Activated CD8-positive, alpha-beta memory T cell treated with anti-CD3 and anti-CD28 coated beads, Interleukin-2, amount 50 U/mL, for 48 hours (primary cell): ENCODE data around the gene GAL3ST1.
"Not testable (repeated sequence)": the region's sequence is repeated elsewhere in the genome, so short reads cannot be mapped to it uniquely, and the experiment has no call there.

Source experiments
- DNase-seq: peaks from one replicate; pipeline ENCODE4 v3.0.0-alpha.2; 2020

Gene GAL3ST1

DNA sequence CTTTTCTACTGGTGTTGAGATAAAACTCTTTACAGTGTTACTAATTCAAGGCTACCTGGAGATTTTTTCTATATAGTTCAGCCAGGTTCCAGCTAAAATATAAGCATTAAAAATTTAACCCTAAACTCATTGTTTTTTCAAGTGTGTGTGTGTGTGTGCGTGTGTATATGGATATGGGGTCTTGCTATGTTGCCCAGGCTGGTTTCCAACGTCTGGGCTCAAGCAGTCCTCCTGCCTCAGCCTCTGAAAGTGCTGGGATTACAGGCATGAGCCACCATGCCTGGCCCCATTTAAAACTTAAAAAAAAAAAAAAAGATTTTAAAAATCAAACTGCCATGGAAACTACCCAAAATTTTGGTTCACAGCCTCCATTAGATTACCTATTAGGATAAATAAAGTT, 21.7 kb upstream of the GAL3ST1 start:
- DNase-seq, result no peak

DNA sequence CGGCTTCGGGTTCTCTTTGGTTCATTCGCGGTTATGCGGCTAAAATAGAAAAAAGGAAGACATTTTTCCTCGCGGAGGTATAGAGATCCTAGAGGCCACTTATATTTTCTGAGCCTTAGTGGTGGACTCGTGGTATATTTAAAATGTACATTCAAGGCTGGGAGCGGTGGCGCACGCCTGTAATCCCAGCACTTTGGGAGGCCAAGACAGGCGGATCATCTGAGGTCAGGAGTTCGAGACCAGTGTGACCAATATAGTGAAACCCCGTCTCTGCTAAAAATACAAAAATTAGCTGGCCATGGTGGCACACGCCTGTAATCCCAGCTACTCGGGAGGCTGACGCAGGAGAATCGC, 17.9 kb upstream of the GAL3ST1 start:
- not testable (repeated sequence) for DNase-seq

DNA sequence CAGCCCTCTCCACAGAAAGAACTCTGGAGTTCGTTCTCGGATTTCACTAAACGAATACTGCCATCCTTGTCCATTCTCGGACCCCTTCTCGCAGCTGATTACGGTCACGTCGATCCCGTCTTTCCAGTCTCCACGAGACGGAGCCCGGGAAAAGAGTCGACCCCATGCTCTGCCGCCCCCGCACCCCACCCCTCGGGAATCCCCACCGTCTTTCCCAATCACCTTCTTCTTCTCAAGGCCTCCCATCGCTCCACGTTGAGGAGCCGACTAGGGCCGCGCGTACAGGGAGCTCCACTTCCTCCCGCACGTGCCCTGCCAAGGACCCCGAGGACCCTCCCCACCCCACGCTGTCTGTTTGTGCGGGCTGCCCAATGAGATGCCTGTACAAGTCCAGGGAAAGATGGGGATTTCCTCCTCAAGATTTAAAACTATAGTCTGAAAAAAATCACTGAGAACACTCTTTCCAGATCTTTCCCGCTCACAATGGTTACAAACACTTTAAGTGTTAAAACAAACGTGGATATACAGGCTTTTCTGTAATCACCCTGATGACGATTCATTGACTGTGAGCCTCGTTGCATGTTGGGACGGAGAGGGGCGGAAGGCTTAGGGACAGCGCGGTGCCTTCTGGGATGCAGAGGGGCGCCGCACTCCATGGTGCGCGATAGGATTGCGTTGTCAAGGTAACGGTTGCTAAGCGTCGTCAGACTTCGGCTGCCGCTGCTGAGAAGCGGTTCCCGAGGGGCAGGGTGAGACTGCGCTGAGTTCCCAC, 17.3 kb upstream of the GAL3ST1 start, which contains the start of gene PES1:
Gene PES1, minus strand, starts transcription at position 323 of the 772 bp plus-strand sequence. Its CDS starts 77 bp downstream, at position 246.
- peak; percentile 94 for DNase-seq

DNA sequence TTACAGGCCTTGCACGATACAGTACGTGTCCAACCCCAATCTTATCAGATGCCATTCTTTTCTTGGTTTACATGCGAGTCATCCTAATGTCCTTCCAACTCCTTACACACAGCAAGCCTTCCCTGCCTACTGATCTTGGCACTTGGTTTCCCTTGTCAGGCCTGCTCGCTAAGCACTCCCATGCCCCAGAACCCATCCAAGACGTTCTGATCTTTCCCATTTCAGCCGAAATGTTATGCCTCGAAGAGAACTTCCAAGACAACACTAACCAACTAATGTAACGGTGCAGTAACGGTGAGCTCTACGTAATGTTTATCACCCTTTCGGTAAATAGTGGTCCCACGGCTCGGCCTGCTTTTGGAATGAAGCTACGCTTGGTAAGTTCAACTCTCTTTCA, 16.7 kb upstream of the GAL3ST1 start:
- no peak for DNase-seq

DNA sequence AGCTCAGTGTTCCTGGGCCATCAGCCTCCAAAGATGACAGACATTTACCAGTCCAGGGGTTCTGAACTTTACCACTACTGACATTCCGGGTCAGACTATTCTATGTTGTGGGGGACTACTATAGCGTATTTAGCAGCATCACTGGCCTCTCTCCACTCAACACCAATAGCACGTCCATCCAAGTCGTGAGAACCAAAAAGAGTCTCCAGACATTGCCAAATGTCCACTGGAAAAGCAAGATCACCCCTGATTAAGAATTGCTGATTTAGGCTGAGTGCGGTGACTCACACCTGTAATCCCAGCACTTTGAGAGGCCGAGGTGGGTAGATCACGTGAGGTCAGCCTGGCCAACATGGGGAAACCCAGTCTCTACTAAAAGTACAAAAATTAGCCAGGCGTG, 11.9 kb upstream of the GAL3ST1 start:
- DNase-seq, result no peak

DNA sequence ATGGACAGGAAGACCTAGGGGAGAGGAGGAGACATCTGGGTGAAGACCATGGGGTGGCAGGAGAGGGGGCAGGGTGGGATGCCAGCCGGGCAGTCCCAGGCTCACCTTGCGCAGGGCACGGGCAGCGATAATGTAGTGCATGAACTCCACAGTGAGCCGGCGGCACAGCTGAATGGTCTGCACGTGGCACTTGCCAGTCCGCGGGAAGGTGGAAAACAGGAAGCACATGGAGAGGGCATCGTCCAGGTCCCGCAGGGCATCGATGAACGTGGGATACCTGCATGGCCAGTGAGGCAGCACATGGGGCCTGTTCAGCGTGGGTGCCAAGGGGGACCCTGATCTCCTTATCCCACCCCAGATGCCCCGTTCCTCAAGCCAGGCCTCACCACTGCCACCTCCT, 10.0 kb upstream of the GAL3ST1 start:
- DNase-seq, result no peak

DNA sequence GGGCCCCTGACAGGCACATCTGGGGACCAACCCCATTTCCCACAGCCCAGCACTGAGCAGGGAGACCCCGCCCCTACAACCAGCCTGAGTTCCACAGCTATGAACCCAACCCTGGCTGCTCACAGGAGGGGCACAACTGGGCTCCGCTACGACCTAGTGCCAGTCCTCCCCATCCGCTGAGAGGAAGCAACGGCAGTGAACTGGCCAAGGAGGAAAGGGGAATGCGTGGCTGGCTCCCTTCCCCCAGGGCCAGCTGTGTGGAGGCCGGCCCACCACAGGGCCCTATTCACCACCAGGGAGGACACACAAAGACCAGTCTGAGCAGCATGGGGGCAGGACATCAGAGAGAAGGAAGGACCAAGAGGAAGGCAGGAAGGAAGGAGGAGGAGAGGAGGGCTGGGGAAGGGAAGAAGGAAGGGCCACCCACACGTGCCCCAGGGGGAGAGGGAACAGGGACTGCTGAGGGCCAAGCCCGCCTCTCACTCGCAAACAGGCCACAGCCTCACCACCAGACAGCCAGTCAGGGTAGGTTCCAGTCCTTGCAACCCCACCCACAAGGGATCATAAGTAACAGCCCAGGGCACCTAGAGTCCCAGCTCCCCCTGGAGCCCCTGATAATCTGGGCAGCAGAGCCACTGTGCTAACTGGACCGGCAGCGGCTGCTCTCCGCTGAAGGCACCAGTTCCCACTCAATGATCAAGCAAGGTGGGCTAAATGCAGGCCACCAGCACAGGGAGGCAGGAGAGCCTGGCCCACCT, 8.5 kb upstream of the GAL3ST1 start:
- DNase-seq, result no peak

DNA sequence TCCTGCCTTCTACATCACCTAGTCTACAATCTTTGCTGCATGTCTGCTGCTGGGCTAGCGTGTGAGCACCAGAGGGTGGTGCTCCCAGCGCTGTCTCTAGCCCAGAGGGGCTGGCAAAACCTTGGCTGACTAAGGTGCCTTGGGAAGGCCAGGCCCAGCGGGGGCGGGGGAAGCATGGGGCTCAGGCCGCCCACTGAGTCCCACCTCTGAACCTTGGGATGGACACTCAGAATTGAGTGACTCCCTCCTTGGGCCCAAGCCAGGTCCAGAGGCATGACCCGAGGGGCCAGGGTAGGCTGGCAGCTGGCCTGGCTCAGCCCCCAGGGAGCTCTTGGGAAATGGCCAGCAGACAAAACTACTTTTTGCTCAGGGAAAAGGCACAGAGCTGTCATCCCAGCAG, 7.6 kb upstream of the GAL3ST1 start:
- no peak for DNase-seq

DNA sequence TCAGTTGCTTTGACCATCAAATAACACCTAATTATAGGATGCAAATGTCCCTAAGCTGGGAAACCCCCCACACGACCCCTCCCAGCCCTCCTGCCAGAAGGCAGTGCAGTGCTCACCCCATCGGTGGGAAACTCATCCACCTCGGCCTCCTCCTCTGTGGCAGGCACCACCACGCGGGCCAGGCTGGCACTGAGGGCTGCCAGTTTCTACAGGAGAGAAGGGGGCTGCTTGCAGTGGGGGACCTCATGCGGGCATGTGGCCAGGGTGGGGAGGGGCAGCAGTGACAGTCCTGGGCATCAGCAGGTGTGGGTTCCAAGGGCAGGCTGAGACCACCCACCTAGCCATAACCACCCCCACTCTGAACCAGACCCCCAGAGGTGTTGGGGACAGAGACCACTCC, 6.4 kb upstream of the GAL3ST1 start:
- no peak for DNase-seq

DNA sequence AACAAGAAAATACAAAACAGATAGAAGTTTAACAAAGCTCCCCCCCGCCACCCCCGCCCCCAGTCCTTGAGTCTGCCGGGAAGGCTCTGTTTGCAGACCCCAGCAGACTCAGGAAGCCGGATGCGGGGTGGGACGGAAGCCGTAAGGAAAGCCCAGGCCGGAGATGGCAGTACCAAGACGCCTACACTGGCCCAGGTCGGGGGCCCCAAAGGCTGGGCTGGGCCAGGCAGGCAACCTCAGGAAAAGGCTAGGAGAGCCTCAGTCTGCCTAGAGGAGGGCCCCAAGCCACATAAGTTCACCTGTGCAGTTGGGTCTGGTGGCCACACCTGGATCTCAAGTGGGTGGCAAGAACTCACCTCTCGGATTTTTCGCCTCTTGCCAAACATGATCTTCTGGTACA, 4.0 kb upstream of the GAL3ST1 start:
- no peak for DNase-seq

DNA sequence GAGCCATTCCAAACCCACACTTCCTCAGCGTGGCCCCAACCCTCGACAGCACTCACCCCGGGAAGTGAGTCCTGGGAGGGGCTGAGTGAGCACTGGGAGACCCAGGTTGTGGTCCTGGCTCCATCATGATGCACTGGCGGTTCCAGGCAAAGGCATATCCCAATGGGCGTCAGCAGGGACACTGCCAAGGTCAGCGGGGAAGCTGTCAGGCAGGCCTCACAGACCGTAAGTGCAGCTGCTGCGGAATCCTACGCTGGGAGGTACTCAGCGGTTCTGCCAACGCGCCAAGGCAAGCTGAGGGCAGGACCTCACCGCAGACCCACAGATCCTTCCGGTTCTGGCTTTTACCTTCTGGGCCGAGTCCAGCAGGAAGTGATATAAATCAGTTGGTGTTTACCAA, 1.4 kb upstream of the GAL3ST1 start:
- DNase-seq, result no peak

DNA sequence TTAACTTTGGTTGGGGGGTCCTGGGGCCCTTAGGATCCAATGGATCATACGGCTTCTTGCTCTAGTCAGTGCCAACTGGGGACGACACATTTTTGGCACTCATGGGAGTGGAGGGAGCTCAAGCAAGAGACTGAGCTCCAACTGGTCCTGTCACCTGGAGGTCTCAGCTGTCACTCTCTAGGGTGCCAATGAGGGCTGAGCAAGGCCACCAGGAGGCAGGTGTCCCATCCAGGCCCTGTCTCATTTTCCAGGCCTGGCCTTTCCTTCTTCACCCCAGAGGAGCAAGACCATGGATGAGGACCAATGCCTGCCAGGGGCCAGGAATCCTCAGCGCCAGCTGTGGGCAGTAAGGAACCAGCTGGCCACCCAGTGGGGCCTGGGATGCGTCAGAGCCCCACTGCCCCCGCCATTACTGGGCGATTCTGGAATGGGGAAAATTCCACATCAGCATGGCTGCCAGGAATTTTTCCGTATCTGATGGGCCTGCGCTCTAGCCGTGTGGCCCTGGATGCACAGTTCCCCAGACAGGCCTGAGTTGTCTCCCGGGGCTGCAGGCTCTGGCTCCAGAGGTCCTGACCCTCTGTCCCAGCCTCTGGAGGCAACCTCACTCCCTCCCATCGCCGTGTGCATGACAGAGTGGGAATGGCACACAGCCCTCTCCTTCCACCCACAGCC, 669 bp upstream of the GAL3ST1 start:
- no peak for DNase-seq

DNA sequence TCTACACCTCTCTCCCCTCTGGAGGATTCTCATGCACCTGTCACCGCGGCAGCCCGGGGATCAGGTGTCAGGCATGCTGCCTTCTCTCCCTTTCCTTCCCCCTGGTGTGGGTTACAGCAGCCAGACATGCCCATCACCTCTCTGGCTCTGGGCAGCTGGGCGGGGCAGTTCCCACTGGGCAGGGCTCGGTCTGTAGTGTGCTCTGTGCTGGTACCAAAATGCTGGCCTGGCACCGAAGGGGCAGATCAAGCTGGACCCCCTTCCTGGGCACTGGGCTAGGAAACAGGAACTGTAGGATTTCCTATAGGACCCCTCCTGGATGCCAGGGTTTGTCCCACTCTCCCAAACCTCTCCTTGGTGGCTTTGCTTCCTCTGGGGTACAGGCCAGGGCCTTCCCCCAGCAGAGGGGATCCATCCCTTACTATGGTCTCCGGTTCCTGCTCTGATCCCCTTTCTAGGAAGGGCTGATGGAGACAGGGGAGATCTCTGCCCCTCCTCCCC, 821 bp downstream of the GAL3ST1 start:
- DNase-seq, result no peak

DNA sequence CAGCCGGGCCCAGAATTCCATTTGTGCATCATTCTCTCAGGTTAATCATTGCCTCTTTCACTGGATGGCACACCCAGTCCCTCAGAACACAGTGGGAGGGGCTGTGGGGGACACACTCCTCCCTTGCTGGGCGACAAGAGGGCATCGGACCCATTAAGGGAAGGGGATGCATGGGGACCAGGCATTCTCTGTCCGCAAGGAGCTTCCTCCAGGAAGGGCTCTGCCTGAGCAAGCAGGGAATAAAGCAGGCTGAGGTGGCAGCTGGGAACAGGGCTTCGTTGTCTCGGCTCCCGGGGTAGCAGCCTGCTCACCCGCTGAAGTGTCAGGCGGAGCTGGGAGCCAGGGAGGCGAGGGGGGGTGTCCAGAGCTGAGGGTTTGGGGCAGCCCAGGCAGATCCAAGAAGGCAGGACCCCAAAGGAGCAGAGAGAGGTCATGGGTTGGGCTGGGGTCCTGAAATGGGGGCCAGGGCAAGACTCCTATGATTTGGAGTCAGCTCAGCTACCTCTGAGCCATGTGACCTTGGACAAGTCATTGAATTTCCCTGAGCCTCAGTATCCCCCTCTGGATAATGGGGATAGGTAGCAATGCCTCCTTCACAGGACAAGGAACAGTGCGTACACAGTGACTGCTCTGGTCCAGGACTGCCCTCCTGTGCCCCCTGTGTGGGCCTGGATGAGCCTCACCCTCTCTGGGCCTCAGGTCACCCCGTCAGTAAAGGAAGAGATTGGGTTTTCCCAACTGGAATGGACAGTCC, 1.4 kb downstream of the GAL3ST1 start:
- no peak for DNase-seq

DNA sequence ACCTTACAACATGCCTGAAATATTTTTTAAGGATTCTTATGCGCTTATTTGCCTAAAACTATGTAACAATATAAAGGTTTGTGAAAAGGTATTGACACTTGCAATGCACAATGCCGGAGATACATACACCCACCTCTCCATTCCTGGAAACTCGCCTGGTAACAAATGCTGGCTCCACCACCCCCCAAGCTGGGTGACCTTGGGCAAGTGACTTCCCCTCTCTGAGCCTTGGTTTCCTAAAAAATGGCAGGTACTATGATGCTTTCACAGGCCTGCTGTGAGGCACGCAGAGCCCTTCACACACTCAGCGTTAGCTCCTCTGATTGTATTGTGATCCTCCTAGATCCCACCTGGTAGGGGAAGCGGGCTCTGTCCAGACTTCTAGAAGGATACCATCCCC, 2.3 kb downstream of the GAL3ST1 start:
- no peak for DNase-seq

DNA sequence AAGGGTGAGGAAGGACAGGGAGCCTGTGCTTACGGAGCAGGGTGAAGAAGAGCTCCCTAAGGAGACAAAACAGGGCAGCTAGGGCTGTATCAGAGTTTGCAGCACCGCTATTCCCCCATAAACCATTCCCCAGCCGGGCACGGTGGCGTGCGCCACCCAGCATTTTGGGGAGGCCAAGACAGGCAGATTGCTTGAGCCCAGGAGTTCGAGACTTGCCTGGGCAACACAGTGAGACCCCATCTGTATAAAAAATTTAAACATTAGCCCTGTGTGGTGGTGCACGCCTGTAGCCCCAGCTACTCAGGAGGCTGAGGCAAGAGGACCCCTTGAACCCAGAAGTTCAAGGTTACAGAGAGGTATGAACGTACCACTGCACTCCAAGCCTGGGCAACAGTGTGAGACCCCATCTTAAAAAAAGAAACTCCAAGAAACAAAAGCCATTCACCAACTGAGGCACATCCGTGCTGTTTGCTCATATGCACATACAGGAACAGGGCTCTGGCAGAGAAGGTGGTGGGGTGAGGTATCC, 4.7 kb downstream of the GAL3ST1 start:
- DNase-seq, result no peak

DNA sequence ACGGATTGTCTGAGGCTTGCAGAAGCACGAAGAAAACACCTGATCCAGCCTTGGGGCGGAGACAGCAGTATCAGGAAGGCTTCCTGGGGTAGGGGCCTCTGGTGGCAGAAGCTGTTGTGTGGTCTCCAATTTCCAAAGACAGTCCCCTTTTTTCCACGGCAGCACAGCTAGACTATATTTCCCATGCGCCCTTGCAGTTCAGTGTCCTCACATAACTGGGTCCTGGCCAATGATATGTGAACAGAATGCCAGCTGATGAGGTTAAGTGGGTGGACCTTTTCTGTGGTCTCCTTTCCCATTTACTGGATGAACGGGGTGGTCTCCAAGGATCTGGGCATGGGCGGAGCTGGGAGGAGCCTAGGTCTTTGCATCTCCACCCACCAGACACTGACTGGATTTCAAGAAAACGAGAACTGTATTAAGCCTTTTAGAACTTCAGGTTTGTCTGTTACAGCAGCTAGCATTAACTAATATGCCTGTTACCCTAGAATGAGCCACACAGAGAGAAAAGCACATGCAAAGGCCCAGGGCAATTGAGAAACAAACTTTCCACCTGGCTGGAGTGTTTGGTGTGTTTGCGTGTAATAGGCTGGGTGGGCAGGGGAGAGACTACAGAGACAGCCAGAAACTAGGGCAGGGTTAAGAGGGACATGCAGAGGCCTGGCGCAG, 6.2 kb downstream of the GAL3ST1 start:
- no peak for DNase-seq

DNA sequence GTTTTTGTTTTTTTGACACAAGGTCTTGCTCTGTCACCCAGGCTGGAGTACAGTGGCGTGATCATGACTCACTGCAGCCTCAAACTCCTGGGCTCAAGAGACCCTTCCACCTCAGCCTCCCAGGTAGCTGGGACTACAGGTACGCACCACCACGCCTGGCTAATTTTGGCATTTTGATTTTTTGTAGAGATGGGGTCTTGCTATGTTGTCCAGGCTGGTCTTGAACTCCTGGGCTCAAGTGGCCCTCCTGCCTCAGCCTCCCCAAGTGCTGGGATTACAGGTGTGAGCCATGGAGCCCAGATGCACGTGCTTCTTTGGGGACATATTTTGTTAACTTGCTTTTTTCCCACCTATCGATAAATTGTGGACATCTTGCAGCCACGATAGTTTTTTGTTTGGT, 7.2 kb downstream of the GAL3ST1 start:
- DNase-seq, result not testable (repeated sequence)

DNA sequence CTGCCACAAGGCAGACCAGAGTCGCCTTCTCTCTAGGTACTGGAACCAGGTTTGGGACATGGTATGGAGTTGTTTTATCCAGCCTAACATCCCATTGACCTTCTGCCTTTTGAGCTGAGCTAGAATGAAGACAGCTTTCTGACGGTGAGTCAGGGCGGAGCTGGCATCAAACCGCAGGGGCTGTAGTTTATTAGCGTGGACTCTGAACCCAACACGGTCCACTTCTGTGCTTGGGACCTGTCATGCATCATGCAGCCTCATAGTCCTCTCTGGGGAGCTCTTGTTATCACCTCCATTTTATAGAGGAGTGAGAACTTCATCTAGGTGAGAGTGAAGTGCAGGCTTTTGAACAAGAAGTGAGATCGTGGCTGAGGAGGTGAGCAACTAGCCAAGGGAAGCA, 8.3 kb downstream of the GAL3ST1 start:
- DNase-seq, result no peak

DNA sequence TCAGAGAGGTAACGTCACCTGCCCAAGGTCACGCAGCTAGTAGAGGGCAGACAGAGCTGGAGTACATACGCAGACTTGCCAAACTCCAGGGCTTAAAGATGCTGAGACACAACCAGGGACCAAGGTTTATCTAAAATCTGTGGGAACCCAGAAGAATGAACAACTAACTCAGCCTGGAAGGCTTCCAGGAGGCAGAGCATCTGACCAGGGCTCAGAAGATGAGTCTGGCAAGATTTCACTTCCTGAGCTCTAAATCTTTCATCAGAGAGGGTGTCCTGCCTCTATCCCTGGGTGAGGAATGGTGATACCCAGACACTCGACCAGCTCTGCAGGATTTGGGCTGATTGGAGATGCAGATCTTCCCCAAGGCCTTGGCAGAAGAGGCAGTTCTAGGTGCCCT, 9.1 kb downstream of the GAL3ST1 start:
- DNase-seq, result no peak

DNA sequence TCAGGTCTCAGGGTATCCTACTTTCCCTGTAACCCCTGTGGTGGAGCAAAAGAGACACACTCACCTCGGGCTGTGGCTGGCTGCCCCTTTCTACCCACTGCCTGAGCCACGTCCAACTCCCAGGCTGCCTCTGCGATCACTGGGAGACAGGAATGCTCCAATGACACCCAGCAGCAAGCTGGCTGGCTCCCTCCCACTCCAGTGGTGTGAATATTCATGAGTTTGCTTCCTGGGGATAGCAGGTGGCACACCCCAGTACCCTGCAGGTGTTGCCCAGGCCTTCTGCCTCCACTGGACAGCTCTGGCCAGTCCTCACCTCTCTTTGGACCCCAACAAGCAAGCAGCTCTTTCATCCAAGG, 9.7 kb downstream of the GAL3ST1 start:
- DNase-seq, result no peak

DNA sequence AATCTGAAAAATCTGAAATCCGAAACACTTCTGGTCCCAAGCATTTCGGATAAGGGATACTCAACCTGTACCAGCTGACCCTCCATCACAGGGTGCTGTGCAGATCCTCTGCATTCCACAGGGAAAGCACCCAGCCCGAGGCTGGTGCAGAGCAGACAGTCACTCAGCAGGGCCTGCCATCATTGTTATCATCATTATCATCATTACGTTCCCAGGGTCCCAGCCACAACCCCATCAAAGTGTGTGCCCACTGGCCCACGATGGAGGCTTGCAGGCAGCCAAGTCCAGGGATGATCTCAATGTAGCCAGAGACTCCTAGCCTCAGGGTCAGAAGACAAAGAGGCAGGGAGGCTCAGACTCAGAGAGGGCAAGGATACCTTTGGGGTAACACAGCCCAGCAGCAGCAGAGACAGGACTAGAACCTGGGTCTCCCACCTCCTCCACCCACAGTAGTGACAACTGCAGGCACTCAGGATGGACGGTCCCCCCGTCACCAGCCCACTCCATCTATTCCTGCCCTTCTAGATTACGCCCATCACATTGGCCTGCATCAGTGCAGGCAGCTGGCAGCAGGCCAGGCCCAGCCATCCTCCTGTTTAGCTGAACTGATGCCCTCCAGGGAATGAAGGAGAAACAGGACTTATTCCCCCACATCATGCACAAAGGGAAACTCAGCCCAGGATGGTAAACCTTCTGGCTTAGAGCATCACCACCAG, 10.3 kb downstream of the GAL3ST1 start:
- DNase-seq, result no peak
